ENCODE measurements around the gene CELF2.

The CELF2 gene

GRCh38 chr10:11232222-11232961, 214.7 kb downstream of the CELF2 start:
- DNase-seq (ENCODE audit: low spot score), result no peak
- TF ChIP-seq, protein P1, sequence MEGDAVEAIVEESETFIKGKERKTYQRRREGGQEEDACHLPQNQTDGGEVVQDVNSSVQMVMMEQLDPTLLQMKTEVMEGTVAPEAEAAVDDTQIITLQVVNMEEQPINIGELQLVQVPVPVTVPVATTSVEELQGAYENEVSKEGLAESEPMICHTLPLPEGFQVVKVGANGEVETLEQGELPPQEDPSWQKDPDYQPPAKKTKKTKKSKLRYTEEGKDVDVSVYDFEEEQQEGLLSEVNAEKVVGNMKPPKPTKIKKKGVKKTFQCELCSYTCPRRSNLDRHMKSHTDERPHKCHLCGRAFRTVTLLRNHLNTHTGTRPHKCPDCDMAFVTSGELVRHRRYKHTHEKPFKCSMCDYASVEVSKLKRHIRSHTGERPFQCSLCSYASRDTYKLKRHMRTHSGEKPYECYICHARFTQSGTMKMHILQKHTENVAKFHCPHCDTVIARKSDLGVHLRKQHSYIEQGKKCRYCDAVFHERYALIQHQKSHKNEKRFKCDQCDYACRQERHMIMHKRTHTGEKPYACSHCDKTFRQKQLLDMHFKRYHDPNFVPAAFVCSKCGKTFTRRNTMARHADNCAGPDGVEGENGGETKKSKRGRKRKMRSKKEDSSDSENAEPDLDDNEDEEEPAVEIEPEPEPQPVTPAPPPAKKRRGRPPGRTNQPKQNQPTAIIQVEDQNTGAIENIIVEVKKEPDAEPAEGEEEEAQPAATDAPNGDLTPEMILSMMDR (conservative IDR thresholded peaks at IDR 0.05; ENCODE audit: low read depth), result no peak
- POLR2A ChIA-PET (ENCODE audit: low non-redundant PET), result no interaction called here
- CTCF ChIA-PET, result no interaction called here
- no peak overlapping the region for H3K27ac ChIP-seq

DNA sequence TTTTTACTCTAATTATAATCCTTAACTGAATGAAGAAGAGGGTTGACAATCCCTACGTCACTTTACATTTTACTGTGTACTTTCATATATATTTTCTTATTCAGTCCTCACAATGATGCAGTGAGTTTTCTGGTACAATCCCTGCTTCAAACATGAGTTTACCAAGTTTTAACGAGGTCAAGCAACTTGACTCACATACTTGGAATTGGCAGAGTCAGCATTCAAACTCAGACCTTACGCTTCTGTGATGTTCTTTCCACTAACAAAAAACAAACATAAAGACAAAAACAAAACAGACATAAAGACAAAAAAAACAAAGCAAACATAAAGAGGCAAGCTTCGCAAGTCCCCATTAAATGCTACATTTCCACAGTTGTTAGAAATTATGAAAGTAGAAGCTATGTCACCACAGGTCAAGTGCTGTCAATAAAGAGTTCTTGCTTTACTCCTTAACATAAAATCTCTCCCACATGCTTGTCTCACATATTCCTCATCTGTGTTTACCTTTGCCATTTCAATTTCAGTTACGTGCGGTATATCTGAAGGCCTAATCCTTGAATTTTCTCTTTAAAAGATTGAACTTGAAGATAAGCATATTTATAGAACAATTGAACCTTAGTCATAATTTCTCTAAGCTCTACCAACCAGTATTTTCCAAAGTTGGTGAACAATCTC, 217.3 kb downstream of the CELF2 start:
- POLR2A ChIA-PET (ENCODE audit: low non-redundant PET), result no interaction called here
- DNase-seq (ENCODE audit: low spot score), result no peak

DNA sequence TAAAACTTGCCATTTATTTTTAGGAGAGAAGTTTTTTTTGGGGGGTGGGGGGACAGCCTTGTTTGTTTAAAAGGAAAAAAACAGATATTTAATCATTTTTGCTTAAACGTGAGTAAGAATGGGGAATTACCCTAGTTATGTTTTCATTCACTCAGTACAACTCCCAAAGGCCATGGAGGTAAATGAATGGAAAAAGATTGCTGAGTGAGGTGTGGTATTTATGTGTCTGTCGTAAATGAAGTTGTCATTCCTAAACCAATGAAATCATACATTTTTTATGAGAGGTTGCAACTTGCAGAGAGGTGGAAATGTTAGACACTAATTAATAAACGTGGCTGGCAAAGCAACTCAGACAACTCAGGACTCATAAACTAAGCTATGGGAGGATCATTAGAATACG, 218.1 kb downstream of the CELF2 start:
- H3K27ac ChIP-seq, result no peak overlapping the region
- DNase-seq (ENCODE audit: low spot score), result no peak
- ChIA-PET CTCF (no interaction called here), POLR2A (ENCODE audit: low non-redundant PET) (no interaction called here)
- TF ChIP-seq, protein P1 (conservative IDR thresholded peaks at IDR 0.05; ENCODE audit: low read depth), result no peak

More for the DNA sequence above, 217.3 kb downstream of the CELF2 start:
- TF ChIP-seq, protein P1 (conservative IDR thresholded peaks at IDR 0.05; ENCODE audit: low read depth), result no peak
- CTCF ChIA-PET, result no interaction called here
- no peak overlapping the region for H3K27ac ChIP-seq

- CTCF ChIA-PET, result no interaction called here
- POLR2A ChIA-PET (ENCODE audit: low non-redundant PET), result no interaction called here
- no peak for DNase-seq (ENCODE audit: low spot score)
- H3K27ac ChIP-seq, result no peak overlapping the region
- TF ChIP-seq, protein P1 (conservative IDR thresholded peaks at IDR 0.05; ENCODE audit: low read depth), result no peak
These were observed 218.6 kb downstream of the CELF2 start for GRCh38 chr10:11236234-11236633.

DNA sequence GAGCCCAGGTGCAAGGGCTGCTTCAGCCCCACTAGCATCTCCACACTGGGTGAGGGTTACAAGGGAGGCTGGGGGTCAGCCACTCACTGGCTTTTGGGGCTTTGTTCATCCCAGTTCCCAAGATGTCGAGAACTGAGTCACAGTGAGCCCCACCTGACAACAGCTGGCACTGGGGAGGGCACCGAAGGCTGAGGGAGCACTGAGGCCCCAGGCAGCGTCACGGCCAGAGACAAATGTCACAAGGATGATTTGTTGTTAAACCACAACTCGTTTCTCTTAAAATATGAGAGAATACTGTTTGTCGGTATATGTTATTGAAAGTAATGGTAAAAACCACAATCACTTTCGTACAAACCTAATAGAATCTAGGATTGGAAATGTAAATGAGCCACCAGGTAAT, 219.9 kb downstream of the CELF2 start:
- no peak for DNase-seq (ENCODE audit: low spot score)
- TF ChIP-seq, protein P1 (conservative IDR thresholded peaks at IDR 0.05; ENCODE audit: low read depth), result no peak
- POLR2A ChIA-PET (ENCODE audit: low non-redundant PET), result no interaction called here
- H3K27ac ChIP-seq, result no peak overlapping the region
- CTCF ChIA-PET, result no interaction called here

GRCh38 chr10:11238893-11239292, 221.2 kb downstream of the CELF2 start:
- TF ChIP-seq, protein P1 (conservative IDR thresholded peaks at IDR 0.05; ENCODE audit: low read depth), result no peak
- no peak overlapping the region for H3K27ac ChIP-seq
- POLR2A ChIA-PET (ENCODE audit: low non-redundant PET), result no interaction called here
- no peak for DNase-seq (ENCODE audit: low spot score)
- CTCF ChIA-PET, result no interaction called here

Data from RWPE1 (cell line).